Caco-2 (cell line): ENCODE data around the gene STRBP. TPM values are rescaled to one million over a fixed set of nuclear protein-coding genes. Genes with fewer than 3 reads are reported as not detected.

ENCODE experiments used
- BruUV-seq: library from RNA; stranded (reverse); fragments of 400-500 nt; replicated peaks from 2 replicates; lab custom pipeline; 2021; lab: Mats Ljungman, UMichigan
- CTCF ChIA-PET: fragments of 300-600 bp; sonication (Branson Sonifier 250); formaldehyde crosslinking; loops from one replicate; lab custom pipeline; 2022; ENCODE audit warnings: antibody characterized with exemption; lab: Charles Lee
- POLR2A ChIA-PET: fragments of 300-600 bp; sonication (Branson Sonifier 250); formaldehyde crosslinking; loops from one replicate; lab custom pipeline; 2022; ENCODE audit warnings: antibody characterized with exemption; lab: Charles Lee
- DNase-seq, 2 experiments: peaks; one replicate each; pipeline versions ENCODE4 v3.0.0 to v3.0.0-alpha.2; 2020 to 2022
- H3K27me3 ChIP-seq: replicated peaks from 2 replicates; pipeline ENCODE4 v1.6.0; 2011; ENCODE audit warnings: low read length; ENCODE audit not compliant: control insufficient read depth, insufficient read depth
- H3K36me3 ChIP-seq: 2 replicates; pipeline ENCODE4 v1.5.1; 2011; ENCODE audit warnings: low read length; ENCODE audit not compliant: control insufficient read depth, insufficient read depth
- H3K4me1 ChIP-seq: fragments of 250-450 bp; sonication (Bioruptor Pico); 2 replicates; pipeline ENCODE4 v1.5.1; 2020; ENCODE audit warnings: mild to moderate bottlenecking
- H3K4me3 ChIP-seq: 2 replicates; pipeline ENCODE4 v1.5.1; 2011; ENCODE audit warnings: low read depth, mild to moderate bottlenecking, control low read depth, low read length
- H3K9me3 ChIP-seq: fragments of 250-450 bp; sonication (Bioruptor Pico); 2 replicates; pipeline ENCODE4 v1.5.1; 2020; ENCODE audit warnings: mild to moderate bottlenecking, moderate library complexity
- H3K27ac Mint-ChIP-seq: one replicate; pipeline ENCODE4 v1.8.0; 2022; ENCODE audit warnings: mixed read lengths; ENCODE audit not compliant: unreplicated experiment
- H3K27me3 Mint-ChIP-seq: one replicate; pipeline ENCODE4 v1.8.0; 2022; ENCODE audit warnings: mixed read lengths; ENCODE audit not compliant: insufficient read depth, unreplicated experiment
- H3K36me3 Mint-ChIP-seq: one replicate; pipeline ENCODE4 v1.8.0; 2022; ENCODE audit warnings: mild to moderate bottlenecking, mixed read lengths; ENCODE audit not compliant: insufficient read depth, unreplicated experiment
- H3K4me1 Mint-ChIP-seq: one replicate; pipeline ENCODE4 v1.8.0; 2022; ENCODE audit warnings: low read depth, mixed read lengths; ENCODE audit not compliant: unreplicated experiment
- H3K4me3 Mint-ChIP-seq: one replicate; pipeline ENCODE4 v1.8.0; 2022; ENCODE audit warnings: mild to moderate bottlenecking, moderate library complexity, mixed read lengths; ENCODE audit not compliant: unreplicated experiment
- H3K9me3 Mint-ChIP-seq: one replicate; pipeline ENCODE4 v1.8.0; 2022; ENCODE audit warnings: mixed read lengths; ENCODE audit not compliant: unreplicated experiment
- CTCF ChIP-seq, 2 experiments: fragments of 200-600 bp in 1 of 2; IDR thresholded peaks; 1 replicate in 1 of 2; 2 replicates in 1 of 2; pipeline versions ENCODE4 v1.5.1 to v1.8.0; 2011 to 2022; ENCODE audit warnings: antibody characterized with exemption in 1 of 2, control low read depth in 1 of 2, inconsistent platforms in 1 of 2, low read depth in 1 of 2, low read length in 1 of 2, mild to moderate bottlenecking in 1 of 2, moderate library complexity in 1 of 2; ENCODE audit not compliant: insufficient read depth in 1 of 2, severe bottlenecking in 1 of 2, unreplicated experiment in 1 of 2
- intact Hi-C: fragments of 100-400 bp; cut with micrococcal nuclease; formaldehyde crosslinking; loops from one replicate; pipeline ENCODE4 v1.10.0; 2022; ENCODE audit not compliant: unreplicated experiment
- total RNA-seq: library from RNA; stranded (reverse); gene quantifications from 2 replicates; pipeline ENCODE4 v1.2.3, GENCODE V29; 2022

The STRBP gene
- total RNA-seq, 1 experiment from 2014 or later, result 43.5 TPM

DNA sequence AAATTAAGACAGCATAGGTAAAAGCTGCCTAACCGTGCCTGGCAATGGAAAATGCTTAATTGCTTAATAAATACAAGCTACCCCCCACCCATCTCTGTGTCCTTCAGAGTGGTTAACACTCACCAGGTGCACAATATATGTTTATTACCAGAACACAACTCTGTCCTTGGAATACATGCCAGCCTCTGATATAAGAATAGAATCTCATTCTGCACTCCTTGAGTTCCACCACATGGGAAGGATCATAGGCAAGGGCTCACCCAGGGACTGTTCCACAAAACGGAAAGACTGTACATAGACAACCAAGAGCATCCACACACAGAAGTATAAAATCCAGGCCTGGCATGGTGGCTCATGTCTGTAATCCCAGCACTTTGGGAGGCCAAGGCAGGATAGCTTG is 91.4 kb downstream of the STRBP start:
- H3K4me1 ChIP-seq, result no peaks in the 10 kb centered on the region
- H3K4me3 ChIP-seq, result no peak overlapping the region
- BruUV-seq, result no TSS peak
- no peaks in the 10 kb centered on the region for H3K27me3 ChIP-seq
- Mint-ChIP-seq H3K9me3 (no peaks in the 10 kb centered on the region), H3K27ac (no peak overlapping the region), H3K4me3 (no peak overlapping the region), H3K4me1 (no peaks in the 10 kb centered on the region), H3K36me3 (peaks cover 12% of the 10 kb centered on the region), H3K27me3 (no peaks in the 10 kb centered on the region)
- DNase-seq, result no peak
- H3K9me3 ChIP-seq, result no peaks in the 10 kb centered on the region
- no peaks in the 10 kb centered on the region for H3K36me3 ChIP-seq
- TF ChIP-seq CTCF (IDR thresholded peaks at IDR 0.05; ENCODE audit: insufficient read depth in 1 of 2, low read depth in 1 of 2, low read length in 1 of 2, severe bottlenecking in 1 of 2, unreplicated experiment in 1 of 2), result no peak
- ChIA-PET POLR2A (no interaction called here), CTCF (no interaction called here)
- intact Hi-C loops, result no loop called here

DNA sequence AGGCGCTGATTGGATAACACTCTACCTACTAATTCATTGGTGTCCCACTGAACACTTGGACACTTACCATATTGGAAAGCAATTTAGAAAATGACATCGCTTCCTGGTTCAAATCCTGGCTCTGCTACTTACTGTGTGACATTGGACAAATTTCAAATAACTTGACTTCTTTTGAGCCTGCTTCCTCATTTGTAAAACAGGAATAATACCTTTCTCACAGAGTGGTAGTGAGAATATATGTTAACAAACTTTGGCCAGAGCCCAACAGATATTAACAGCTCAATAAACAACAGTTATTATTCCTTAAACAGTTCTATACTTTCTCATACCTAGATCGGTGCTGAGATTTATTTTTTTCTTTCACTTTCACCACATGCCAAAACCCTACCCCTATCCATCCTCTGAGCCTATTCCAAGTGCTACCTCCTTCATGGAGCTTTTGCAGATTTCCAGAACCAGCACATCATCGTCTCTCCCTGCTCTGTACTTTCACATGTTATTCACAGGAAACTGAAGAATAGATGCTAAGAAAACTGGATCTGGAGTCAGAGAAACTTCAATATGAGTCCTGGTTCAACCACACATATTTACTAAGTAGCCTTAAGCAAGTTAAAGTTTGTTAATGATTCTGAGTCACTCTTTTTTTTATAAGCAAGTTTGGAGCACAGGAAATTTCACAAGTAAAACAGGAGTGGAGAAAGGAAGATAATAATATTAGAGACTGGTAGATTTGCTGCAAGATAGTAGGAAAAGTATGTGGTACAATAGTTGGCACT is 92.3 kb downstream of the STRBP start:
- Mint-ChIP-seq H3K27ac (no peak overlapping the region), H3K9me3 (no peaks in the 10 kb centered on the region), H3K4me3 (no peak overlapping the region), H3K4me1 (no peaks in the 10 kb centered on the region), H3K27me3 (no peaks in the 10 kb centered on the region), H3K36me3 (peaks cover 12% of the 10 kb centered on the region)
- intact Hi-C loops, result no loop called here
- no peak overlapping the region for H3K4me3 ChIP-seq
- DNase-seq, result no peak
- CTCF ChIA-PET, result no interaction called here
- H3K36me3 ChIP-seq, result no peaks in the 10 kb centered on the region
- no peaks in the 10 kb centered on the region for H3K27me3 ChIP-seq
- H3K4me1 ChIP-seq, result no peaks in the 10 kb centered on the region
- POLR2A ChIA-PET, result no interaction called here
- no TSS peak for BruUV-seq
- no peak for TF ChIP-seq CTCF (IDR thresholded peaks at IDR 0.05; ENCODE audit: insufficient read depth in 1 of 2, low read depth in 1 of 2, low read length in 1 of 2, severe bottlenecking in 1 of 2, unreplicated experiment in 1 of 2)
- no peaks in the 10 kb centered on the region for H3K9me3 ChIP-seq

- POLR2A ChIA-PET, result no interaction called here
- Histone ChIP-seq H3K4me1 (no peaks in the 10 kb centered on the region), H3K36me3 (no peaks in the 10 kb centered on the region), H3K27me3 (no peaks in the 10 kb centered on the region), H3K9me3 (no peaks in the 10 kb centered on the region), H3K4me3 (no peak overlapping the region)
- intact Hi-C loops, result no loop called here
- no peak overlapping the region for H3K4me3 Mint-ChIP-seq
- no TSS peak for BruUV-seq
- H3K36me3 Mint-ChIP-seq, result peaks cover 12% of the 10 kb centered on the region
- CTCF ChIA-PET, result no interaction called here
- no peaks in the 10 kb centered on the region for H3K9me3 Mint-ChIP-seq
- no peak for DNase-seq
- H3K27ac Mint-ChIP-seq, result no peak overlapping the region
- no peak for TF ChIP-seq CTCF (IDR thresholded peaks at IDR 0.05; ENCODE audit: insufficient read depth in 1 of 2, low read depth in 1 of 2, low read length in 1 of 2, severe bottlenecking in 1 of 2, unreplicated experiment in 1 of 2)
- no peaks in the 10 kb centered on the region for H3K27me3 Mint-ChIP-seq
- no peaks in the 10 kb centered on the region for H3K4me1 Mint-ChIP-seq
Measured at GRCh38 chr9:123174887-123175518, 93.4 kb downstream of the STRBP start.
